D721Med (cell line): ENCODE results near the gene SMTNL1.

Experiments
- DNase-seq: peaks from one replicate; pipeline ENCODE4 v3.0.0; 2011; ENCODE audit warnings: low spot score; ENCODE audit not compliant: insufficient read length
- FAIRE-seq: peaks from 2 replicates; lab custom pipeline; 2011; peaks lifted over from hg19 to GRCh38; lab: Jason Lieb, UNC
- TF ChIP-seq, protein P1 (sequence below): IDR thresholded peaks from 2 replicates; pipeline ENCODE4 v1.5.1; 2012; ENCODE audit warnings: mild to moderate bottlenecking, control low read depth; ENCODE audit not compliant: insufficient read depth; ENCODE audit errors: missing control alignments

SMTNL1 gene

DNA sequence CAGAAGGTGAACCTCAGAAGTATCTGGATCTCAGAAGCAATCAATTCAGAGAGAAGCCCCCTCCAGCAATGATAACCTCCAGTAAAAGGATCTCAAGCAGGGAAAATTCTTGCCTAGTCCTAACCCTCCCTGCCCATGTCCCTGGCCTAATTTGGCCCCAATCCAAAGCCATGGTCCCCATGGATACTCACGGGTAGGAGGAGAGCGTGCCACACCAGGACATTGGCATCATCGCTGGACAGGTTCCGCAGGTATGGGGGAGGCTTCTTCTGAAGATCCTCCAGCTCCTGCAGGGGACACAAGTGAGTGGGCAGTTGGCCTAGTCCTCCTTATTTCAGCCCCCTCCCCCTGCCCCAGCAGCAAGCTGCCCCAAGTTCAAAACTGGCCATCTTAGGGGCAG lies 22.8 kb downstream of the SMTNL1 start:
- FAIRE-seq (no peak), DNase-seq (no peak)
- TF ChIP-seq, protein P1, sequence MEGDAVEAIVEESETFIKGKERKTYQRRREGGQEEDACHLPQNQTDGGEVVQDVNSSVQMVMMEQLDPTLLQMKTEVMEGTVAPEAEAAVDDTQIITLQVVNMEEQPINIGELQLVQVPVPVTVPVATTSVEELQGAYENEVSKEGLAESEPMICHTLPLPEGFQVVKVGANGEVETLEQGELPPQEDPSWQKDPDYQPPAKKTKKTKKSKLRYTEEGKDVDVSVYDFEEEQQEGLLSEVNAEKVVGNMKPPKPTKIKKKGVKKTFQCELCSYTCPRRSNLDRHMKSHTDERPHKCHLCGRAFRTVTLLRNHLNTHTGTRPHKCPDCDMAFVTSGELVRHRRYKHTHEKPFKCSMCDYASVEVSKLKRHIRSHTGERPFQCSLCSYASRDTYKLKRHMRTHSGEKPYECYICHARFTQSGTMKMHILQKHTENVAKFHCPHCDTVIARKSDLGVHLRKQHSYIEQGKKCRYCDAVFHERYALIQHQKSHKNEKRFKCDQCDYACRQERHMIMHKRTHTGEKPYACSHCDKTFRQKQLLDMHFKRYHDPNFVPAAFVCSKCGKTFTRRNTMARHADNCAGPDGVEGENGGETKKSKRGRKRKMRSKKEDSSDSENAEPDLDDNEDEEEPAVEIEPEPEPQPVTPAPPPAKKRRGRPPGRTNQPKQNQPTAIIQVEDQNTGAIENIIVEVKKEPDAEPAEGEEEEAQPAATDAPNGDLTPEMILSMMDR: no peak

DNA sequence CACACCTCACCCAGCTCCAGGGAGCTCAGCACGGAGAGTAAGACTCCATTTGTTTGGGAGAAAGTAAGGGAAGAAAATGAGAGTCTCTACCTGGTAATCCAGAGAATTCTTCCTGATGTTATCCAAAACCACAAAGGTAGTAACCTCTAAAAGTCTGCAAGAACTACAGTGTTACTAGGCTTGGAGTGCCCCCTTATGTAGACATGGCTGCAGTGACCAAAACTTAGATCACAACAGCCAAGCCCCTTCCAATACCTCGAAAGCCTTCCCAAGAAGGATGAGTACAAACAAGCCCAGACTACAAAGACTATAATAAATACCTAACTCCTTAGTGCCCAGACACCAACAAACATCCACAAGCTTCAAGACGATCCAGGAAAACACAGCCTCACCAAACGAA lies 25.2 kb downstream of the SMTNL1 start:
- DNase-seq (no peak), FAIRE-seq (no peak)
- TF ChIP-seq, protein P1: peak; percentile 59

DNA sequence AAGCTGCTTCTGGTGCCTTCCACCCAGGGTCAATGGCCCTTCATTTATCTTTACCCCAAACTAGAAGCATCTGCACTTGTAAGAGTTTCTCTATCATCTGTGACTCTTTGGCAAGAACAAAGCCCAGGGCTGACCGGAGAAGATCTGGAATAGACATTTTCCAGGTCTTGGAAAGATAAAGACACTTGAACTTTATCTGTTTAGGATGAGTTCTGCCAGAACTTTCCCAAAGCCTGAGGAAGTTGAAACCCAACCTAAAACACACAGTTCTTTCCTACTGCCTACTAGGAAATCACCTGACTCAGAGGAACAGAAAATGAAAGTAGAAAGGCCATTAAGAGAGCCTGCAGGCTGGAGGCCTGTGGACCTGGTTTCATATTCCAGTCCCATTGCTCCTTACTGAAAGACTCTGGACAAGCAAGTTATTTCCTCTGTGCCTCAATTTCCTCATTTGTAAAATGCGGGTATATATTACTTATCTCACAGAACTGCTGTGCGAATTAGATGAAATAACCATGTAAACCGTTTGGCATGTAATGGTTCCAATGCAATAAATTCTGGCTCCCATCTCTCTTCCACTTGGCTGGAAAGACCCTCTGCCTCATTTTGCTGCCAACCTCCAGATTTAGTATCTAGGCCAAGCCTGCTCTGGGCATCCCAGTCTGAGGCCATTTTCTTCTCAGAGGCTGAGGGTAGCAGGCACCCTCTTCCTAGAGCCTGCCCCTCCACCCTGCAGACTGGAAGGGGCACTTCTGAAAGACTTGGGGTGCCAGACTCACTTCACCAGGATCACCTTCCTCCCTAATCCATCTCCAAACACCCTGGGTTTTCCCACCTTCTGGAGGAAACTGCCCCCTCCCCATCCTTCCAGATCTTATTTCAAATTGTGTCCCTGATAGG lies 28.9 kb downstream of the SMTNL1 start:
- FAIRE-seq (no peak), DNase-seq (no peak)
- TF ChIP-seq, protein P1: no peak

DNA sequence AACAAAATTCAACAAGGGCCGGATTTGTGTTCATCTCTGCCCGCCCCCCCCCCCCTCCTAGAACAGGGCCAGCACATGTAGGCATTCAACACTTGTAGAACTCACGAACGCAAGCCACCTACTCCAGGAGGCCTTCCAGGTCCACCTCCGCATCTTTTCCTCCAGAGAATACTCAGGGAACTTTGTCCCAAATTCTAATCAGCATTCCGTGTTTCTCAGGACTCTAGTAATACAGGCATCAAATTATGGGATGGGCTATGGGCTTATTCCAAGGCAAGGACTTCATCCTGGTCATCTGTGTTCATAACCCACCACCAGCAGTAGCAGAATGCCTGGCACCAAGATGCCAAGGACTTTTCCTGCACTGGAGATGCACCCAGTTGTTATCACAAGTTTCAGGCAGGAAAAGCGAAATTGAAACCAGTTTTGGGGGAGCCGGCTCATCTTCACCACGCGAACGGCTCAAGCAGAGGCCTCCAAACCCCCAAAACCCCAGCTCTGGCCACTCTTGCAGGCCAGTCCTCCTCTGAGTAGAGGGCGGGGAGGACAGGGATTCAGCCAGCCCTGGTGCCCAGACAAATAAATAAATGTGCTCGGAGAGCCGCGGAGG lies 29.6 kb downstream of the SMTNL1 start:
- FAIRE-seq (no peak), DNase-seq (no peak)
- TF ChIP-seq, protein P1: no peak

DNA sequence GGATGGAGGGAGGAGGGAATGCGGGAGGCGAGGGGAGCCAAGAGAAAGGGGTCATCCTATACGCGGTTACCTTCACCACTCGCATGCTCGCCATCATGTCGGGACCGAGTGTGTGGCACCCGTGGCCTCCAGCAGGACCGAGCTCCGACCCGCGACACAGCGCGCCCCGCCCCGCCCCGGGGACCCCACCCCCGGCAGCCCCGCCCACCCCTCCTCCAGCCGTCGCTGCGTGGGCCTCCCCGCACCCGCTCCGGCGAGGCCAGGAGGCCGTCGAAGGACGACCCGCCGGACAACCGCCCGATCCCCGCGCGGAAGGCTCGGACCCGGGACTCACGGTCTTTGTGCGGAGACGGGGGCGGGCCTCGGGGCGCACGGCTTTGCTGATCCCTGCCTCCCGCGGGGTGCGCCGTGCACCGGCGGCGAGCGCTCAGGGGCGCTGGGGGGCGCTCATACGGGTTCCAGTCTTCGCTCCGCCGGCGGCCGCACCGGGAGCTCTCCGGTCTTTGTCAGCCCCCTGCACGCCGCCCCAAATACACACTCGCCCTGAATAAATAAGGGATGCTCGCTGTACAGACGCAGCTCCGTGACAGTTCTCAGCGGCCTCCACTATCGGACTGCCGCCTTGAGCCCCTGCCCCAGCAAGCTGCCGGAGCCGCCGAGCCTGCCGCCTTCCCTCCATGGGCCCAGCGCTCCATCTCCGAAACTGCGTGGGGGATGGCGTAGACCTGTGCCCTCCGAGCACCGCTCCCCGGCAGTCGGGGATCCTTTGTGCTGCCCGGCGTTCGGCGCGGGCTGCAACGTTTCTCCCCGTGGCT lies 30.3 kb downstream of the SMTNL1 start, which contains the start of gene UBE2L6:
TSS of gene UBE2L6 (minus strand) at position 158 of the 815 bp plus-strand sequence. CDS start at position 97, 61 bp downstream.
- peak; percentile 46 for DNase-seq
- TF ChIP-seq, protein P1: peak; percentile 40
- no peak for FAIRE-seq

DNA sequence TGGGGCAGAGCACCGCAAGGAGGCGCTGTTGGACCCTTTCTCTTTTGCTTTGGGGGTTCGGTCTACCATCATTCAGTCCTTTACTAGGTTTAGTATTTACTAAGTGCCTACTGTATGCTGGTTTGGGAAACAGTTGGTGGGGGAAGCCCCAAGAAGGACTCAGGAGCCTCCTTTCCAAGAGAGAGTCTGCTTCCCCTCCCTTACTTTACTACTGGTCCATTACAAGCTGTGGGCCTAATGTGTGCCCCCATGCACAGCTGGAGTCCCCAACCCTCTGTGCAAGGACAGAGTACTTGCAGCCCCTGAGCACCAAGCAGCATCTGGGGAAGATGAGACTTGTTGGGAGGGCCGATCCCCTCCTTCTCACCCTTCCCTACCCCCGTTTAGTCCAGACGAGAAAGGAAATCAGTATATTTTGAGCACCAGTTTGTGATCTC lies 31.0 kb downstream of the SMTNL1 start:
- FAIRE-seq (no peak), DNase-seq (peak; percentile 57)
- TF ChIP-seq, protein P1: peak; percentile 84
